NCI-H1048 (cell line): ENCODE results near the gene CADM2.
A peak's percentile ranks its signal among the peaks of the same experiment; 100 is the strongest.
"Not testable (repeated sequence)": the region's sequence is repeated elsewhere in the genome, so short reads cannot be mapped to it uniquely, and the experiment has no call there.

Experiments
- DNase-seq: peaks from one replicate; lab custom pipeline; 2025; lab: John Stamatoyannopoulos, UW

The CADM2 gene

DNA sequence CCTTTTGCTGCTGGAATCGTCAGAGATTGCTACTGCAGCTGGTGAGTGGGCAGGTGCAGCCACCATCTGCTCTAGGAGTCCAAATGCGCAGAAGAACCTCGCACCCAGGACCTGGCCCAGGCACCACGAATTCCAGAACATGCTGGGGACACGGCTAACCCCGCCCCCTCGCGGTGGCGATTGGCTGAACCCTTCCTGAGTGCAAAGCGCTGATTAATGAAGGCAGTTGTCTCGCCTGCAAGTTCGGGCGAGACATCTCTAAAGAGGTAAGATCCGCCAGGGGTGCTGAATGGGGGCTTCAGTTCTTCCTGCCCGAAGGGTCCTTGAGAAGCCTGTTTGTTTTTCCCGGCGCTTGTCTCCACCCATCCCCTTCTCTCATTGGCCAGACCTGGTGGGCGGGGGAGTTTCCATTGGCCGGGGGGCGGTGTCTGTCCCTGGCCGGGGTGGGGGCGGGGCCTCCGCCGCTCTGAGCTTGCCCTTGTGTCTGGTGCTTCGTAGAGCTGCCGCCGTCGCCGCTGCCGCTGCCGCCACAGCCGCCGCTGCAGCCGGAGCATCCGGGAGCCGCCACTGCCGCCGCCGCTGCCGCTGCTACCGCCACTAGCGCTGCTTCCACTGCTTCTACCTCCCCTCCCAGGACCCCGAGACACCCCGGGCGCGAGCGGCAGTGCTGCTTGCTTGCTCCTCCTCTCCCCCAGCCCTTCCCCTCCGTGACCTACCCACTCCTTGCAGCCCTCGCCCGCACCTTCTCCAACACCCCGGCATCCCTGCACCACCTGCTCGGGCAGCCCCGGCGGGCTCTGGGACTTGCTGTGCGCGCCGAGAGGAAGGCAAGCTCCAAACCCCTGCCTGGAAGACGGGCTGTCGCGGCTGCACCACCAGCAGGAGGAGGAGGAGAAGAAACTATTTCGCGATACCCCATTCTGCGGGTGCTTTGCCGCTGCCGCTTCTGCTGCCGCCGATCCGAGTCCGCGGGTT is at the start of gene CADM2:
TSS of gene CADM2 (plus strand) at position 495 of the 975 bp plus-strand sequence.
- peak; percentile 79 for DNase-seq

DNA sequence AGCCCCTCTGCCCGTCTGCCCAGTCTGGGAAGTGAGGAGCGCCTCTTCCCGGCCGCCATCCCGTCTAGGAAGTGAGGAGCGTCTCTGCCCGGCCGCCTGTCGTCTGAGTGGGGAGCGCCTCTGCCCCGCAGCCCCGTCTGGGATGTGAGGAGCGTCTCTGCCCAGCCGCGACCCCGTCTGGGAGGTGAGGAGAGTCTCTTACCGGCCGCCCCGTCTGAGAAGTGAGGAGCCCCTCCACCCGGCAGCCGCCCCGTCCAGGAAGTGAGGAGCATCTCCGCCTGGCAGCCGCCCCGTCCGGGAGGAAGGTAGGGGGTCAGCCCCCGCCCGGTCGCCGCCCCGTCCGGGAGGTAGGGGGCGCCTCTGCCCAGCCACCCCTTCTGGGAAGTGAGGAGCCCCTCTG is 40.2 kb upstream of the CADM2 start:
- DNase-seq: not testable (repeated sequence)

DNA sequence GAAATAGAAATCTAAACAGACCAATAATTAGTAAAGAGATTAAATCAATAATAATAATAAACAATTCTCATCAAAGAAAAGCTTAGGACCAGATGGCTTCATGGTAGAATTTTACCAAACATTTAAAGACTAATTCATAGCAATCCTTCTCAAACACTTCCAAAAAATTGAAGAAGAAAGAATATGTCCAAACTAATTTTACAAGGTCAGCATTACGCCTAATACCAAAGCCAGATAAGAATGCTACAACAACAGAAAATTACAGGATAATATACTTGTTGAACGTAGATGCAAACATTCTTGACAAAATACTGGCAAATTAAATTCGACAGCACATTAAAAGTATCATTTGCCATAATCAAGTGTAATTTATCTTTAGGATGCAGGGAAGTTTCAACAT is 36.1 kb upstream of the CADM2 start:
- DNase-seq: no peak

DNA sequence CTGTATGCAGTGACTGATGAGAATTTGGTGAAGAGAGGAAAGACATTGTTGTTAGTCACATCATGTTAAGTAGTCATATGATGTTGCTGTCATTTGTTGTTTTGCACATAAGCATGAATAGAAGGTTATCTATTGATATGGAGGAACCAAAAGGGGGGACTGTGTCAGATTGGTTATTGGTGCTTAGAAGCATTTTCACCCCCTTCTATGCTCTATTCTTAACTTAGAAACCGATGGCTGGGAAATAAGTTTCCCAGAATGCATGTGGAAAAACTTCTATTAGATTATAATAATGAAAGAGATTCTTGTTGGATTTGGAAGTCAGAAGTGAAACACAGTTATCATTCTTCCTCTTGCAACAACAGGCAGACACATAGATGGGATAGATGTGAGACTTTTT is 33.2 kb upstream of the CADM2 start:
- no peak for DNase-seq

DNA sequence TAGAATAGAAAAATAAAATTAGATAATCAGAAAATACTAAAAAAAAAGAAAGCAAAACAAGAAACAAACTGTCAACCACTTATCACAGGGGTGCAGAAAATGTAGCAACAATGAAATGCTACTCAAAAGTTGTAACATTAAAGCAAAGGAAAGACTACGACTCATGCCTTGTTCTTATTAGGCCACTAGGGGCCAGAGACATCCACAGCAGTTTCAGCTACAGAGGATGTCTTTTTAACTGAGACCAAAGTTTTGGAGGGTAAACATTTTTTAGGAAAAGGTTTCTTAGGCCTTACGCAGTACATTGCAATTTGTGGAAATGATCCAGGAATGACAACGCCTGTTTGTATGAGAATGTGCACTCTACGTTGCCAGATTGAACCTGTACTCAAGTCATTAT is 15.4 kb upstream of the CADM2 start:
- DNase-seq: no peak

DNA sequence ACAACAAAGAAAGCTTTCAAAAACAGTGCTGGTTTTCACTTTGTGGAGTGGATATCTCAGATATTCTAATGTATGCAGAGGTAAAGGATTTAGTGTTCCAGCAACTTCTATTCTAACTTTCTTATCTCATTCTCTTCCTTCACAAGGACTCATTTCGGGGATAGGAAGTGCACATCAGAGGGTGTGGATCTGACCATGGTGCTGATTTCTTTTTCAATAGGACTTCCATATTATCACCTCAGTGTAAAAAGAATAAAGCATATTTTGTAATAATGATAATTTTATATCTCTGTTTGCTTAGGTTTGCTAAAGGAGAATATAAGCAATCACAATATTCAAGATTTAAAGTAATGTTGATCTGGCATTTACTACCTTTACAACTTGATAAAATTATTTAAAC is 12.5 kb upstream of the CADM2 start:
- no peak for DNase-seq

DNA sequence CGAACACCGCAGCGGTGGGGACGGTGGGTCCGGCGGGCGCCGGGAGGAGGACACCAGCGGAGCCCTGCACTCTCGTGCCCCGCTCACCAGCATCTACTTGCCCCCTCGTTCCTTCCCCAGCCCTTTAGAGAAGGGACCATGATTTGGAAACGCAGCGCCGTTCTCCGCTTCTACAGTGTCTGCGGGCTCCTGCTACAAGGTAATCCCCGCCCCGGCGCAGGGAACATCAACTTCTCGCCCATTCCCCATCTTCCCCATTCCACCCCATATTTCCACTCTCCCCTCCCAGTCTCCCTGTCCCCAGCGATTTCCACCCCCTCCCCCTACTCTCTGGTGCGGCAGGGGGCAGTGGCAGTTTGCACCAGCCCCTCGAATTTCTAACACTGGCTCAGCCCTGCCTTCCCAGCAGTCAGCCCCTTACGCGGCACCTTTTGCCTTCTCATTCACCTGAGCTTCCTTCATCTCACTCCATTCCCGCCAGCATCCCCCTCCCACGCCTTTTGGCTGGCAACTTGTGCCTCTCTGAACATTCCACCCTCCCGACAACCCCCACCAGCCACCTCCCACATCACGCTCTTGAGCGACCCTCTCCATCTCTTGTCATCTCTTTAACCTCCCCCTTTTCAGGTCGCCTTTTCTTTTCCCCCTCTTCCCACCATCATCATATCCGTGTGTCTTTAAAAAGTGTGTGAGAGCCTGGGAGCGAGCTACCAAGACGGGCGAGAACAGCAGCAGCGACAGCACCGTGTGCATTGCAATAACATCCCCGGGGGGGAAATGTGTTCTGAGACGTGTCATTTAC is 882 bp downstream of the CADM2 start:
- DNase-seq: no peak

DNA sequence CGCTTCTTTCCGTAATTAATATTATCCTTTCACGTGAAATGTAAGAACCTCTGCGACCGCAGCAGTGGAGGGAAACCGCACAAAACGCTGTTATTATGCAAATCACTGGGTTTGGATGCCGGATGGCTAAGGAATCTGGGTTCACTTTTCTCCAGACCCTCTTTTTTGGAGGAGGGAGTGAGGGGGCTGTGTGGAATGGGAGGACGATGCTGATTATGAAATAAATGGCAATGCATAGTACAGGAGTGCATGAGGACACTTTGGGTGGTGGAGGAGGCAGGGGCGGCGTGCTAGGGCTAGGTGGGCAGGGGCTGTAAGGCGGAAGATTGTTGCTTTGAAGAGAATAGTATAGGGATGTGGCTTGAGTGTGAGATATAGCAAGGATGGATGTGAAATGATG is 1.8 kb downstream of the CADM2 start:
- no peak for DNase-seq

DNA sequence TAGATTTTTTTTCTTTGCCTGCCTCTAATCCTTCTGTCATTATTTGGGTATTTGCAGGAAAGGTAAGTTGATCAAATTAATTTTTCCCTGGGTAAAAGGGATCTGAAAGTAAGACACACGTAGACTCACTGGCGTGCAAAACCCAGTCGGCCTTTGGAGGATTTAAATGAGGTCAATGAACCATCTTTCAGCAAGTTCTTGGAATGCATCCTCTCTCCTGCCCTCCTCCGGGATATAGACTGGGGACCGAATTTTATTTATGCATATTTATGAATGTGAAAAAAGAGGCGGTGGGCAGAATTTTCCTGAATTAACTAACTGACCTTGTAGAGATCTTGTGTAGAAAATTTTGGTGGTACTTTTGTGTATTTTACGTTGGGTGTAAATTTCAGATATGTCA is 2.2 kb downstream of the CADM2 start:
- no peak for DNase-seq

DNA sequence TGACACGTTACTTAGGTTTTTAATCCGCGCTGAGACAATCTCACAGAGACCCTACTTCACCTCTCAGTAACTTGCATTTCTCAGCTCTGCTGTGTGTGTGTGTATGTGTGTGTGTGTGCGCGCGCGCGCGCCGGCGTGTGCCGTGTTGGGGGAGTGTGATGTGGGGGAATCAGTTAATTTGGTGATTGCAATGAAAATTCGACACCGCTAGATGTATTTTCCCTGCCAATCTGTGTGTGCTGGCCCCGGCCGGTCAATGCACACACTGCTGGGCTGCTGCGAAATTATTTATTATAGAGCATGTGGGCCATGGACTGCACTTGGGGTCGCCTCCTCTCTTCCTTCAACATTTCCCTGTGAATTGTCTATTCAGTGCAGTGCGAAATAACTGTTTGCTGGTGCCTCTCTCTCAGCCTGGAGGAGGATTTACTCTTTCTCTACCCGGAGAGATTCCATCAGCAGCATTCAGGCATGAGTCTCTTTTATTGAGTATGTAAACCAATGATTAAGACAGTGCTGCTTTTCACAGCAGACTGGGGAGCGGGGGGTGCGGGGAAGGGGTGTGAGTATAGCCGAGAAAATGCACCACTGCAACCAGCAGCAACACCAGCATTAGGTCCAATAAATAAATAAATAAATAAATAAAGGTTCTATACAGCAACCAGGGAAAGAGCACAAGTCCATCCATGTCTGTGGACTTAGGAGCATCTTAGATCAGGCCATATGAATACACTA is 2.9 kb downstream of the CADM2 start:
- no peak for DNase-seq

DNA sequence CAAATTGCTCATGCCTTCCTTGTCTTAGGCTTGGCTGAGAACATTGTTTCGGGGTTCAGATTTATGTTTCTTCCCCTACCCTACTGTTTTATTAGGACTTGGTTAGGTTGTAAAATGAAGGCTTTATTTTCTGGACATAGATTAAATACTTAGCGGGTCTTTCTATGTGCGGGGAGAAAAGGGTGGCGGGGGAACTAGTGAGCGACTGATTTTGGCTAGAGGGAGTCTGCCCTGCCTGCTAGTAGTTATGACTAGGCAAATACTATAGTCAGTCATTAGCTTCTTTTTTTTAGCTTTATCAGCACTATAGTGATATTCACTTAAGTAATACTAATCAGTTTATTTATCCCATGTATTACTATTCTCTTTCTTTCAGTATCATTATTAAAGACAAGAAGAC is 3.6 kb downstream of the CADM2 start:
- no peak for DNase-seq

DNA sequence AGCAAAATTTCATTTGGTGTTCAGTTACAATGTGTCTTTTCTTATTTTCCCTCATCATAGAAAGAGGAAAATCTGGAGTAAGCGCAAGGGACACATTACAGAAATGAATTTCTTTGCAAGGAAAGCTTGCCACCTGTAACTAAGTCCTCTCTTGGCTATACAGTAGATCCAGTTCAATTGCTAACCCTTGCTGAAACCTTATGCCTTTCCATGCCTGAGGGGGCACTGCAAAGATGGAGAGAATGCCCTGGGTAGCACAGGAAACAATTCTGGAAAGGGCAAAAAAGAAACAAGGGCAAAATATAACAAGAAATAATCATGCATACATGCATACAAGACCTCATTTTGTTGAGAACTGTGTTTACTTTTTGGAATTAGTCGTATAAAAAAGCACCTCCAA is 4.3 kb downstream of the CADM2 start:
- no peak for DNase-seq

DNA sequence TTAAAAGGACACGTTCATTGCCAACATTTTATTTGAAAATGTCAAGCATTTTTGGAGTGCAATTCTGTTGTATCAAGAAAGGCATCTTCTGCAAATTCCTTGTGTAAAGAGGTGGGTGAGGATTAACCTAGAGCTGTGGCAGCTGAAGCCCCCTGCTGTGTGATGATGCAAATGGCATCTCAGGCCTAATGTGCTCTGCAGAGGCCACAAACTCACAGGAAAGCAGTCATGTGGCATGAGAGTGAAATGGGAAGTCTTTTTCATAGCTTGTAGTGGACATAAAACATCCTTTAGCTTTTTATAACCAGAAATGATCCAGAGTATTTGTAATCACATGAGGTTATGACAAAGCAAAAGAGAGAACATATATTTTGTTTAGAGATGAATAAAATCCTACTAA is 6.4 kb downstream of the CADM2 start:
- DNase-seq: no peak

DNA sequence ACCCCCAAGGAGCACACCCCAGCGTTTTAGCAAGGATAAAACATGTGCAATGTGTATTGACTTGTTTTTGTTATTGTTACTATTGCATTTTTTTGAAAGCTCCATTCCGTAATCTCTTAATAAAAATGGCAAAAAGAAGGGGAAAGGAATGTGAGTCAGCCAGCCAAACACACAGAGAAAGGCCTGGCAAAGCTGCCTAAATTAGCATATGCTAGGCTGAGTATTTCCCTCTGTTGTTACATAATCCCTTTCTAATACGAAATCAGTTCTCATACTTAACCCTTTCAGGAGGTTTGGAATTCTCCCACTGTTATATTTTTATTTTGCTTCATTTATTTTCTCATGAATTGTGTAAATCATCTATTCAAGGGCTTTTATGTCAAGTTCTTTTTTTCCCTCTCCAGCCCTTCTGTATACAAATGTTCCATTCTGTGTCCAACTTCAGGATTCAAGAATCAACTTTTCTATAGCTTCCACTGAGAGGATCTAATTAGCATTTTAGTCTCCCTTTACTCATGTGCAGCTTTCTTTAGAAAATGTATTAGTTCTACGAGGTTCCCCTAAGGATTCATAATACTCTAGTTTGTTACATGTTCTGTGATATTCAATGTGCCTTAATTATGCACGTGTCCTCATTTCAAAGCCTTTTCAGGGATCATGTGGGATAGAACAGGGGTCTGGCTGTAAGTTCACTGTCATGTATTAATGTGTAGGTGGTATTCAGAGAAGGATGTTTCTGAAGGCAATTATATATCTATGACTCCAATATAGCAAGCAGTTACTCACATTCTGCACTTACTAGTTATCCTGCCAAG is 9.2 kb downstream of the CADM2 start:
- DNase-seq: no peak

DNA sequence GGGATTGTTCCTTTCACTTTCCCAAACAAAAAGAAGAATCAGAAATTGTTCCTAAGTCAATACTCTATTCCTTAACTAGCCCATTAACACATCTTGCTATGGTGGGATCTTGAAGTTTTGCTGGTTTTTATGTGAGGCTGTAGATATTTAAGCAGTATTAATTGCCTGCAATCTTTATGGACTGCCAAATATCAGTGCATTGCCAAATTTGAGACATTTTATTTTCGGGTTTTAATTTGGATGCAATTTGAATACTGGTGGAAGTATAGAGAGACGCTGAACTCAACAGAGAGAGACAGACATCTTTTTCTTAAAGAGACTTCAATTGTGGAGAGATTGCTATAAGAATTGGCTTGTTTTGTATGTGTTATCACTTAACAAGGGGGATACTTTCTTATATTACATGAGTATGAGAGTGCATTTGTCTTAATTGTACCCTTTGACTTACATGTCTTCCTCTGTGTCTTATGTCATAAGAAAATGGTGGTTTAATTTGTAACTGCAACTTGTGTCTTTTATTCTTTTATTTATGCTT is 10.0 kb downstream of the CADM2 start:
- DNase-seq: no peak

DNA sequence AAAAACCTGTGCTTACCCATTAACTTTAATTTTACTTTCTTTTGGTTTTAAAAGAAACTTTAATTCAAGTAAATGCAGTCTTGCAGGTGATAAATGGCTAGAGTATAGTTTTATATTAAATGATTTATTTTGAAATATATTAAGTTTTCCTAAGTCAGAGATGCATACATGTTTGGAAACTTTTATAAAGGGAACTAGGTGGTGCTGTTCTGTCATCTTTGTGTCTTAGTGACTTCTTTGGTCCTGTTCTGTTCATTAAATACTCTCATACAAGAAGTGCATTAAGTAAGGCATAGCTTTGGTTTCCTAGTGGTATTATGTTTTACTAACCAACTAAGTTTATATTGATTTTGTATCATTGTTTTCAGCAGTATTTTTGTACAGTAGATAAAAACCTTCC is 15.6 kb downstream of the CADM2 start:
- DNase-seq: no peak

DNA sequence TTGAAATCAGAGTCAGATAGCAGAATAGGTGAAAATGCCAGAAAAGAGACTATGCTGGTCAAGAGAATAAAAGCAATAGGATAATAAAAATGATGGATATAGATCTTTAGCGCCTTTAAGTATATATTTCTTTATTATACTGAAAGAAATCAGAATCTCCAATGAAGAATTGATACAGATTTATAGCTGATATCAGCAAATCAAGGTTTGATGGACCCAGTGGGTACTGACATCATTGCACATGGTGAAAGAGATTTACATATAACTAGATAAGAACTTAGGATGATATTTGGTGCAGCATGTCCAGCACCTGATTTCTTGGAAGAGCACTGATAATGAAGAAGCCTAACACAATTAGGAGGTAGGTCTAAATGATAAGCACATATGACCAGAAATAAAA is 18.2 kb downstream of the CADM2 start:
- no peak for DNase-seq

DNA sequence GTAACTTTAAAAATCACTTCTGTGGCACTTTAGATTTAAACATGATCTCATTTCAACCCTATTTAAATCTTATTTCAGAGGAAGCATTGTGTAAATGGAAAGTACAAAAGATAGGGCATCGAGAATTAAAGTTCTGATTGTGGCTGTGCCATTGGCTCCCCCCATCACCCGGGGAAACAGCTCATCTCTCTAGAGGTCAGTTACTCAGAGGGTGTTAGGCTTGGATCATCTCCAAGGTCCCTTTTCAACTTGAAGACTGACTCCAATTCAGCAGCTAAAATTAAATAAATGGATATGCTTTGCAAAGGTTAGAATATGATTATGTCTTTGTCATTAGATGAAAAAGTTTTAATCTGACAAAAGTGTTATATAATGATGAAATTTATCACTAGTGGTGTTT is 20.1 kb downstream of the CADM2 start:
- no peak for DNase-seq

DNA sequence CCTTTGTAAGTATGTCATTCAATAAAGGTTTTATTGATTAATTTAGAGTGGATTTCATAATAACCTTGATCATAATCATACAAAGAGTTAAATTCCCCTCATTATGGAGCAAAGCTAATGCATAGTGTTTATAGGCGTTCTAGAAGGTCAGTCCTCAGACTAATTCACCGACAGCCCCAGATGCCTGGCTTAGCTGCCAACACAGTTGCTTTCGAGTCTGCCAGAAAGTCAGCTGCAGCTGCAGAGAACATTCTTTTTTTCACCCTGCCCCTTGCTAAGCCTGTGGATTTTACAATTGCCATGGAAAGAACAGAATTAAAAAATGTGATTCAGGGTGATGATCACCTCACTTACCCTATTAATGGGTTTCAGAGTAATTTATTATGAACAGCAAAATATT is 21.2 kb downstream of the CADM2 start:
- DNase-seq: no peak

DNA sequence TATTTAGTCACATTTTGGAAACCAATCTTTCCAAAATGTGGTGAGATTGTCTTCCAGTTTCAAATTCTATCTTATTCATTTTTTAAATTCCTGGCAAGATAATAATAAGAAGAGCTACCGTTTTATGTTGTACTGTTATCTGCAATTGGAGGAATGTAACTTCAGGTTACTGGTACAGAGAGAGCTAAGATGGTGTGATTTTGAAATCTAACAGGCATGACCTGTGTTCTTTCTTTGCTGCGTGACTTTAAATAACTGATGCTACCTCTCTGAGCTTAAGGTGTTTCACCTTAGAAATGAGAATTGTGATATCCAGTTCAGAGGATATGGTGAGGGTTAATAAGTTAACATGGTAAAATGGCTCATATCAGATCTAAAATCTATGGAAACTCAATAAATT is 21.7 kb downstream of the CADM2 start:
- no peak for DNase-seq

DNA sequence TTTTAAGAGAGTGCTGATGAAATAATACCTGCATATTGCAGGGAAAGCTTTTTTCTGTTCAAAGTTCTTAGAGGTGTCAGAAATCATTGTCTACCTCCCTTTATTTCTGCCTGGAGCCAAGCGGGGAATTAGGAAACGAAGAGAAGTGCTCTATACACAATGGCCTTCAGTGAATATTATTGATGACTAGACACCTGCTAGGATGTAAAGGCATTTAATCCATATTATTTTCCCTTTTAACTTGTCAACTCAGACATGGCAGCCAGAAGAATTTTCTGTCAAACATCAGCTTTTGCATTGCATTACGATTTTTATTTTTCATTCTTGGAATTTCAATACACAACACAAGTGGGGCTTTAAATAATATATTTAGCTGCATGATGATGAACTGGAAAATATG is 24.7 kb downstream of the CADM2 start:
- DNase-seq: no peak
